ENCODE results near the gene TARBP1. TPM values are rescaled to one million over a fixed set of nuclear protein-coding genes. Genes with fewer than 3 reads are reported as not detected.

The TARBP1 gene
- total and polyA plus RNA-seq, 2 experiments from 2014 or later = 12.8 to 22.9 TPM

DNA sequence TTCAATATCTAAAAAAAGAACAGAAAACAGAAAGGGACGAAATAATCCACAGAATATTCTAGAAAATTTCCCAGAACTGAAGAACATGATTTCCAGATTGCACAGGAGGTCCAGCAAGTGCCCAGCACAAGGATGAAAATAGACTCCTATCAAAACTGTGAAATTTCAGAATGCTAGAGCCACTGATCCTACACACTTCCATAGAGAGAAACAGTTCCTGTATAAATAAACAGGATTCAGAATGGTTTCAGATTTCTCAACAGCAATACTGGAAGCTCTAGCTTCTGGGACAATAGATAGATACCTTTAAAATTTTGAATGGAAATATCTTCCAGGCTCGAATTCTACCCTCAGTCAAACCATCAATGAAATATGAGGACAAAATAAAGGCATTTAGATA lies 4.6 kb downstream of the TARBP1 start:
- H3K36me3 ChIP-seq (replicated peaks; ENCODE audit: insufficient read depth, low read depth) = no peaks in the 10 kb centered on the region
- WGBS (ENCODE audit: low lambda C conversion rate, missing lambda C conversion rate) = 91% methylated on average over 2 of the region's 2 CpGs
- no peak overlapping the region for H3K4me2 ChIP-seq
- no peak for DNase-seq (ENCODE audit: low spot score)
- no peaks in the 10 kb centered on the region for H4K20me1 ChIP-seq (ENCODE audit: insufficient read depth, poor library complexity, severe bottlenecking)
- H2AFZ ChIP-seq = no peak overlapping the region
- no peaks in the 10 kb centered on the region for H3K9me3 ChIP-seq (ENCODE audit: low read depth)
- no peaks in the 10 kb centered on the region for H3K27me3 ChIP-seq
- no peak overlapping the region for H3K27ac ChIP-seq
- no peak for TF ChIP-seq EZH2 (IDR thresholded peaks at IDR 0.05; ENCODE audit: borderline replicate concordance)
- no peak for TF ChIP-seq CTCF (IDR thresholded peaks at IDR 0.05; ENCODE audit: poor library complexity)
- no peak for TF ChIP-seq EZH2phosphoT487 (IDR thresholded peaks at IDR 0.05; ENCODE audit: low read depth, severe bottlenecking, unreplicated experiment)
- H3K79me2 ChIP-seq = peaks cover 36% of the 10 kb centered on the region
- no peak overlapping the region for H3K4me3 ChIP-seq
- H3K9me2 ChIP-seq (replicated peaks; ENCODE audit: insufficient read depth) = no peaks in the 10 kb centered on the region
- peaks cover 7% of the 10 kb centered on the region for H3K4me1 ChIP-seq (ENCODE audit: insufficient read depth)

GRCh38 chr1:234473118-234473517 lies 5.9 kb downstream of the TARBP1 start:
- Histone ChIP-seq H3K9me3 (ENCODE audit: low read depth) (no peaks in the 10 kb centered on the region), H3K79me2 (peaks cover 36% of the 10 kb centered on the region), H3K27me3 (no peaks in the 10 kb centered on the region), H3K4me1 (ENCODE audit: insufficient read depth) (peaks cover 5% of the 10 kb centered on the region), H4K20me1 (ENCODE audit: insufficient read depth, poor library complexity, severe bottlenecking) (no peaks in the 10 kb centered on the region), H3K4me3 (no peak overlapping the region), H2AFZ (no peak overlapping the region), H3K36me3 (replicated peaks; ENCODE audit: insufficient read depth, low read depth) (no peaks in the 10 kb centered on the region), H3K4me2 (no peak overlapping the region), H3K27ac (no peak overlapping the region), H3K9me2 (replicated peaks; ENCODE audit: insufficient read depth) (no peaks in the 10 kb centered on the region)
- no peak for DNase-seq (ENCODE audit: low spot score)
- WGBS (ENCODE audit: low lambda C conversion rate, missing lambda C conversion rate) = 82% methylated on average over 3 of the region's 3 CpGs
- no peak for TF ChIP-seq CTCF (IDR thresholded peaks at IDR 0.05; ENCODE audit: poor library complexity)
- no peak for TF ChIP-seq EZH2phosphoT487 (IDR thresholded peaks at IDR 0.05; ENCODE audit: low read depth, severe bottlenecking, unreplicated experiment)
- no peak for TF ChIP-seq EZH2 (IDR thresholded peaks at IDR 0.05; ENCODE audit: borderline replicate concordance)

DNA sequence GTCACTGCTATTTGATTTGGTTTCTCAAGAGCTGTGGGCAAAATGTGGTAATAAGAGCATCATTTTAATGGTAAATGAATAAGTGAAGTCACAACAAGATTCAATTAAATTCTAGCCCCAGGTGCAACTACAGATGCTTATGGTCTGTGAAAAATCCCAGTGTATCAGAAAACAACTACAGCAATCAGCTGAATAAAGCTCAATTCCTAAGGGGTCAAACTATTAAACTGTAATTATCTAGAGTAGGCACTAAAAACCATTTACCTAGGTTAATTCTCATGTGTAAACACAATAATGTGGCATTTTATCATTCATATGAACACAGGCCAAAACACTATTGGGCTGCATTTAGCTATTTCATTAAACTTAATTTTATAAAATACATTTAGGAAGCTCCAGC lies 9.6 kb downstream of the TARBP1 start:
- Histone ChIP-seq H3K9me2 (replicated peaks; ENCODE audit: insufficient read depth) (no peaks in the 10 kb centered on the region), H3K4me1 (ENCODE audit: insufficient read depth) (no peaks in the 10 kb centered on the region), H2AFZ (no peak overlapping the region), H3K27me3 (no peaks in the 10 kb centered on the region), H3K36me3 (replicated peaks; ENCODE audit: insufficient read depth, low read depth) (no peaks in the 10 kb centered on the region), H3K4me3 (no peak overlapping the region), H3K79me2 (peaks cover 9% of the 10 kb centered on the region), H3K4me2 (no peak overlapping the region), H3K27ac (no peak overlapping the region), H4K20me1 (ENCODE audit: insufficient read depth, poor library complexity, severe bottlenecking) (no peaks in the 10 kb centered on the region), H3K9me3 (ENCODE audit: low read depth) (no peaks in the 10 kb centered on the region)
- TF ChIP-seq CTCF (IDR thresholded peaks at IDR 0.05; ENCODE audit: poor library complexity) (no peak), EZH2phosphoT487 (IDR thresholded peaks at IDR 0.05; ENCODE audit: low read depth, severe bottlenecking, unreplicated experiment) (no peak), EZH2 (IDR thresholded peaks at IDR 0.05; ENCODE audit: borderline replicate concordance) (no peak)
- no peak for DNase-seq (ENCODE audit: low spot score)

- 86% methylated on average over 1 of the region's 1 CpG for WGBS (ENCODE audit: low lambda C conversion rate, missing lambda C conversion rate)
- no peaks in the 10 kb centered on the region for H3K9me2 ChIP-seq (replicated peaks; ENCODE audit: insufficient read depth)
- DNase-seq (ENCODE audit: low spot score) = no peak
- no peak overlapping the region for H3K4me2 ChIP-seq
- H2AFZ ChIP-seq = no peak overlapping the region
- TF ChIP-seq EZH2phosphoT487 (IDR thresholded peaks at IDR 0.05; ENCODE audit: low read depth, severe bottlenecking, unreplicated experiment) = no peak
- no peak for TF ChIP-seq CTCF (IDR thresholded peaks at IDR 0.05; ENCODE audit: poor library complexity)
- no peak for TF ChIP-seq EZH2 (IDR thresholded peaks at IDR 0.05; ENCODE audit: borderline replicate concordance)
- no peaks in the 10 kb centered on the region for H4K20me1 ChIP-seq (ENCODE audit: insufficient read depth, poor library complexity, severe bottlenecking)
- no peak overlapping the region for H3K27ac ChIP-seq
- H3K79me2 ChIP-seq = peaks cover 3% of the 10 kb centered on the region
- H3K36me3 ChIP-seq (replicated peaks; ENCODE audit: insufficient read depth, low read depth) = no peaks in the 10 kb centered on the region
- H3K27me3 ChIP-seq = no peaks in the 10 kb centered on the region
- no peaks in the 10 kb centered on the region for H3K4me1 ChIP-seq (ENCODE audit: insufficient read depth)
- no peaks in the 10 kb centered on the region for H3K9me3 ChIP-seq (ENCODE audit: low read depth)
- no peak overlapping the region for H3K4me3 ChIP-seq
These were observed 10.4 kb downstream of the TARBP1 start for GRCh38 chr1:234468580-234468979.
